Neural cell (in vitro differentiated cells): ENCODE measurements around the gene FCGR1A.
"Not testable (repeated sequence)": the region's sequence is repeated elsewhere in the genome, so short reads cannot be mapped to it uniquely, and the experiment has no call there.

Experiments used
- EP300 ChIP-seq: fragments of 450-650 bp; conservative IDR thresholded peaks from 2 replicates; pipeline ENCODE4 v1.6.1; 2014; ENCODE audit warnings: antibody characterized with exemption, mild to moderate bottlenecking, moderate library complexity; ENCODE audit not compliant: poor library complexity, severe bottlenecking
- EZH2 ChIP-seq: fragments of 200-600, 300-800 bp; shearing (Covaris generic), sonication (generic); IDR thresholded peaks from 2 replicates; pipeline ENCODE4 v1.6.1; 2014; ENCODE audit warnings: antibody characterized with exemption, low read length, borderline replicate concordance, mild to moderate bottlenecking; ENCODE audit not compliant: insufficient read depth, poor library complexity, severe bottlenecking
- POLR2AphosphoS5 ChIP-seq: IDR thresholded peaks from 2 replicates; pipeline ENCODE4 v1.6.1; 2012
- RAD21 ChIP-seq: fragments of 450-650 bp; conservative IDR thresholded peaks from 2 replicates; pipeline ENCODE4 v1.6.1; 2014; ENCODE audit warnings: antibody characterized with exemption, mild to moderate bottlenecking, moderate library complexity
- SMC3 ChIP-seq: fragments of 450-650 bp; conservative IDR thresholded peaks from 2 replicates; pipeline ENCODE4 v1.6.1; 2014; ENCODE audit warnings: antibody characterized with exemption, mild to moderate bottlenecking, moderate library complexity; ENCODE audit not compliant: poor library complexity
- TF ChIP-seq, protein P1 (sequence below): fragments of 450-650 bp; IDR thresholded peaks from 2 replicates; pipeline ENCODE4 v1.5.1; 2014; ENCODE audit warnings: antibody characterized with exemption, mild to moderate bottlenecking, moderate library complexity; ENCODE audit not compliant: poor library complexity, severe bottlenecking

DNA sequence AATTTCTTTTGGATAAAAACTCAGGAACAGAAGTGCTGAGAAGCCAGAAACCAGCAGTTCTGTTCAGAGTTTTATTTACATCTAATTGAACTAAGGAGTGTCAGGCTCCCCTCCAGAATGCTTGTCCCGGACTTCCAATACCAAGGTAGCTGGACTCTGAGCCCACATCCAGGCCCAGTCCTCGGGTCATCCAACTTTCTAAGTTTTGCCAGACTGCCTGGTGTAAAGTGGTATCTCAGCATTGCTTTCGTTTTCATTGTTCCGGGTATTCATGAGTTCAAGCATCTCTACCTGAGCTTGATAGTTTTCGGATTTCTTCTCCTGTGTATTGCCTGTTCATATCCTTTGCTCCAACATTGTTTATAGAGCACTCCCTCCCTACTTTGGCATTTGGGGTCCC lies 37.9 kb downstream of the FCGR1A start:
- TF ChIP-seq, protein P1, sequence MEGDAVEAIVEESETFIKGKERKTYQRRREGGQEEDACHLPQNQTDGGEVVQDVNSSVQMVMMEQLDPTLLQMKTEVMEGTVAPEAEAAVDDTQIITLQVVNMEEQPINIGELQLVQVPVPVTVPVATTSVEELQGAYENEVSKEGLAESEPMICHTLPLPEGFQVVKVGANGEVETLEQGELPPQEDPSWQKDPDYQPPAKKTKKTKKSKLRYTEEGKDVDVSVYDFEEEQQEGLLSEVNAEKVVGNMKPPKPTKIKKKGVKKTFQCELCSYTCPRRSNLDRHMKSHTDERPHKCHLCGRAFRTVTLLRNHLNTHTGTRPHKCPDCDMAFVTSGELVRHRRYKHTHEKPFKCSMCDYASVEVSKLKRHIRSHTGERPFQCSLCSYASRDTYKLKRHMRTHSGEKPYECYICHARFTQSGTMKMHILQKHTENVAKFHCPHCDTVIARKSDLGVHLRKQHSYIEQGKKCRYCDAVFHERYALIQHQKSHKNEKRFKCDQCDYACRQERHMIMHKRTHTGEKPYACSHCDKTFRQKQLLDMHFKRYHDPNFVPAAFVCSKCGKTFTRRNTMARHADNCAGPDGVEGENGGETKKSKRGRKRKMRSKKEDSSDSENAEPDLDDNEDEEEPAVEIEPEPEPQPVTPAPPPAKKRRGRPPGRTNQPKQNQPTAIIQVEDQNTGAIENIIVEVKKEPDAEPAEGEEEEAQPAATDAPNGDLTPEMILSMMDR = not testable (repeated sequence)
- TF ChIP-seq EP300, POLR2AphosphoS5, EZH2, RAD21, SMC3: not testable (repeated sequence)
